SK-N-SH (cell line): ENCODE results near the gene ZNF79. TPM values are rescaled to one million over a fixed set of nuclear protein-coding genes. Genes with fewer than 3 reads are reported as not detected.
A peak's percentile ranks its signal among the peaks of the same experiment; 100 is the strongest.

Experiments
- CTCF ChIA-PET: fragments of 300-600, 350-600 bp; formaldehyde crosslinking; extraction: SDS; loops from one replicate; lab custom pipeline; 2021; lab: Yijun Ruan, JAX
- POLR2A ChIA-PET: fragments of 350-600 bp; sonication (Branson Sonifier 250); formaldehyde crosslinking; extraction: SDS; loops from one replicate; lab custom pipeline; 2020; ENCODE audit warnings: antibody characterized with exemption, inconsistent platforms; lab: Yijun Ruan, JAX
- DNase-seq: peaks from one replicate; pipeline ENCODE4 v3.0.0; 2012
- H2AFZ ChIP-seq: fragments of 200-600 bp; sonication (generic); 2 replicates; pipeline ENCODE4 v1.8.1; 2016; ENCODE audit warnings: antibody characterized with exemption, mild to moderate bottlenecking, low read depth
- H3F3A ChIP-seq: fragments of 200-600 bp; sonication (generic); replicated peaks from 2 replicates; pipeline ENCODE3; 2016; ENCODE audit warnings: antibody characterized with exemption, mild to moderate bottlenecking; ENCODE audit not compliant: insufficient read depth
- H3K27ac ChIP-seq, 2 experiments: fragments of 200-500 bp in 1 of 2; fragments of 200-600 bp in 1 of 2; sonication (Bioruptor generic) in 1 of 2; sonication (generic), shearing (Covaris generic) in 1 of 2; 2 replicates each; pipeline versions ENCODE4 v1.5.1 to v1.6.1; 2014 to 2016; ENCODE audit warnings: low read depth in 2 of 2, inconsistent platforms in 1 of 2, low read length in 1 of 2, mild to moderate bottlenecking in 1 of 2, mixed read lengths in 1 of 2
- H3K27me3 ChIP-seq: fragments of 200-600 bp; sonication (generic), shearing (Covaris generic); 2 replicates; pipeline ENCODE4 v1.6.1; 2016; ENCODE audit warnings: mixed run types; ENCODE audit not compliant: insufficient read depth
- H3K36me3 ChIP-seq, 2 experiments: fragments of 200-500 bp in 1 of 2; fragments of 200-600 bp in 1 of 2; sonication (Bioruptor generic) in 1 of 2; sonication (generic) in 1 of 2; replicated peaks in 1 of 2; 2 replicates each; pipeline versions ENCODE3 to v1.5.1; 2014 to 2016; ENCODE audit warnings: low read length in 1 of 2, mild to moderate bottlenecking in 1 of 2; ENCODE audit not compliant: insufficient read depth in 2 of 2, control insufficient read depth in 1 of 2
- H3K4me1 ChIP-seq, 2 experiments: fragments of 200-500 bp in 1 of 2; fragments of 200-600 bp in 1 of 2; sonication (Bioruptor generic) in 1 of 2; sonication (generic), shearing (Covaris generic) in 1 of 2; 2 replicates each; pipeline versions ENCODE4 v1.5.1 to v1.6.1; 2014 to 2016; ENCODE audit warnings: low read depth in 1 of 2, low read length in 1 of 2, mixed run types in 1 of 2; ENCODE audit not compliant: insufficient read depth in 2 of 2, control insufficient read depth in 1 of 2
- H3K4me2 ChIP-seq: fragments of 200-600 bp; sonication (generic), shearing (Covaris generic); 2 replicates; pipeline ENCODE4 v1.6.1; 2017; ENCODE audit warnings: mixed run types
- H3K4me3 ChIP-seq, 2 experiments: fragments of 200-500 bp in 1 of 2; fragments of 200-600 bp in 1 of 2; sonication (Bioruptor generic) in 1 of 2; sonication (generic), shearing (Covaris generic) in 1 of 2; 2 replicates each; pipeline versions ENCODE4 v1.5.1 to v1.8.1; 2014 to 2016; ENCODE audit warnings: low read depth in 2 of 2, inconsistent platforms in 1 of 2, low read length in 1 of 2, mild to moderate bottlenecking in 1 of 2, mixed read lengths in 1 of 2, moderate library complexity in 1 of 2
- H3K79me2 ChIP-seq: fragments of 200-600 bp; sonication (generic); 2 replicates; pipeline ENCODE4 v1.8.1; 2017; ENCODE audit warnings: mild to moderate bottlenecking; ENCODE audit not compliant: insufficient read depth
- H3K9ac ChIP-seq: fragments of 200-600 bp; sonication (generic); 2 replicates; pipeline ENCODE4 v1.6.1; 2017; ENCODE audit warnings: mixed run types
- H3K9me2 ChIP-seq: fragments of 200-600 bp; sonication (generic); 2 replicates; pipeline ENCODE4 v1.6.1; 2017; ENCODE audit warnings: mixed run types
- H3K9me3 ChIP-seq: fragments of 200-600 bp; sonication (generic); 2 replicates; pipeline ENCODE4 v1.6.1; 2017; ENCODE audit warnings: mixed run types, mild to moderate bottlenecking, moderate library complexity
- H4K20me1 ChIP-seq: fragments of 200-600 bp; sonication (generic); 2 replicates; pipeline ENCODE4 v1.6.1; 2017; ENCODE audit warnings: mild to moderate bottlenecking, mixed run types; ENCODE audit not compliant: insufficient read depth
- CHD2 ChIP-seq: fragments of 150-350 bp; IDR thresholded peaks from 2 replicates; pipeline ENCODE4 v1.6.1; 2018; ENCODE audit warnings: low read length; ENCODE audit not compliant: partially characterized antibody
- ELF1 ChIP-seq: IDR thresholded peaks from 2 replicates; pipeline ENCODE4 v1.4.0; 2012
- EP300 ChIP-seq, 2 experiments: IDR thresholded peaks; 2 replicates each; pipeline versions ENCODE4 v1.4.0 to v1.6.1; 2012; ENCODE audit warnings: borderline replicate concordance in 1 of 2, low read depth in 1 of 2, low read length in 1 of 2
- FOXJ3 ChIP-seq: sonication (generic); formaldehyde crosslinking; IDR thresholded peaks from 2 replicates; pipeline ENCODE4 v1.5.1; 2020; ENCODE audit warnings: mild to moderate bottlenecking, missing genetic modification reagents
- GATA2 ChIP-seq: sonication (generic); formaldehyde crosslinking; IDR thresholded peaks from 2 replicates; pipeline ENCODE4 v1.5.0; 2020; ENCODE audit warnings: mild to moderate bottlenecking, missing genetic modification reagents
- JUND ChIP-seq: IDR thresholded peaks from 2 replicates; pipeline ENCODE4 v1.4.0; 2012
- MEF2A ChIP-seq: IDR thresholded peaks from 2 replicates; pipeline ENCODE4 v1.4.0; 2012; ENCODE audit warnings: low read depth, borderline replicate concordance
- MXI1 ChIP-seq: IDR thresholded peaks from 2 replicates; pipeline ENCODE4 v1.6.1; 2012; ENCODE audit warnings: mild to moderate bottlenecking, low read depth, low read length, improper control_type of control experiment
- NRF1 ChIP-seq: IDR thresholded peaks from 2 replicates; pipeline ENCODE4 v1.6.1; 2012; ENCODE audit warnings: low read depth, mild to moderate bottlenecking, low read length
- POLR2AphosphoS5 ChIP-seq: IDR thresholded peaks from 2 replicates; pipeline ENCODE4 v1.6.1; 2012; ENCODE audit warnings: low read depth, low read length
- RAD21 ChIP-seq: IDR thresholded peaks from 2 replicates; pipeline ENCODE4 v1.6.1; 2012; ENCODE audit warnings: mild to moderate bottlenecking, low read length
- RCOR1 ChIP-seq: fragments of 150-350 bp; IDR thresholded peaks from 2 replicates; pipeline ENCODE4 v1.6.1; 2017; ENCODE audit warnings: antibody characterized with exemption, low read length
- SMC3 ChIP-seq: IDR thresholded peaks from 2 replicates; pipeline ENCODE4 v1.6.1; 2012; ENCODE audit warnings: low read depth, low read length, improper control_type of control experiment
- TCF12 ChIP-seq: IDR thresholded peaks from 2 replicates; pipeline ENCODE4 v1.4.0; 2012
- YY1 ChIP-seq: IDR thresholded peaks from 2 replicates; pipeline ENCODE4 v1.4.0; 2012; ENCODE audit warnings: low read depth, mild to moderate bottlenecking
- WGBS: methylation state at CpG from one replicate; pipeline ENCODE4 v1.1.6; 2017; ENCODE audit warnings: low lambda C conversion rate; 5-methylcytosine and 5-hydroxymethylcytosine counted together
- polyA plus RNA-seq, 3 experiments: library from polyadenylated mRNA; depleted of rRNA; stranded (reverse); fragments of >200 nt; gene quantifications; 2 replicates each; pipeline ENCODE4 v1.2.3, GENCODE V29; 2012
- TF ChIP-seq, protein P1 (sequence below): IDR thresholded peaks from 2 replicates; pipeline ENCODE4 v1.4.0; 2012; ENCODE audit warnings: low read depth, borderline replicate concordance
- TF ChIP-seq, protein P2 (sequence below): fragments of 150-350 bp; IDR thresholded peaks from 2 replicates; pipeline ENCODE4 v1.6.1; 2016; ENCODE audit warnings: mild to moderate bottlenecking, low read depth, low read length
- TF ChIP-seq, protein P3 (sequence below): IDR thresholded peaks from 2 replicates; pipeline ENCODE4; 2012
- TF ChIP-seq, protein P4 (sequence below): IDR thresholded peaks from 2 replicates; pipeline ENCODE4 v1.4.0; 2012; ENCODE audit warnings: low read depth, borderline replicate concordance
- TF ChIP-seq, protein P5 (sequence below): IDR thresholded peaks from 2 replicates; pipeline ENCODE4 v1.4.0; 2012; ENCODE audit warnings: low read depth

The ZNF79 gene
- polyA plus RNA-seq, 1 of the 3 experiments (the other 2 are of a cell fraction): 4.6 TPM

DNA sequence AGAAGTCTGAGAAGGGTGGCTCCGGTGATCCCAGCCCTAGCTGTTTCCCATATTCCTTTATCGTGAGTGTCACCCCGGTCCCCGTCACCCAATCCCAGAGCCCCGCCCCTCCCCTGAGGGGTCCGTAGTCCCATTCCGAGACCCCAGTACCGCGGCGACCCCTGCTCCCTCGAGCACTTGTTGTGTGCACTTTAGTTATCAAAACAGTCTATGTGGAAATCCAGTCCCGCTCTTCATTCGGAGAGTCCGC, 27.4 kb downstream of the ZNF79 start:
- POLR2A ChIA-PET: interaction anchor here (0.5 to 3.2 kb wide), 6 partner anchors 9 to 133 kb away, joined by 3 to 12 read pairs (median 4); partner anchors contain the start of gene SLC2A8
- H3K4me3 ChIP-seq: peak overlapping the region; percentile 92 to 99
- peaks cover 45% of the 10 kb centered on the region for H4K20me1 ChIP-seq
- H2AFZ ChIP-seq: peak overlapping the region; percentile 90
- peaks cover 66% of the 10 kb centered on the region for H3K79me2 ChIP-seq
- no peaks in the 10 kb centered on the region for H3K9me2 ChIP-seq
- H3K9me3 ChIP-seq: no peaks in the 10 kb centered on the region
- H3K27me3 ChIP-seq: no peaks in the 10 kb centered on the region
- peaks cover 48% of the 10 kb centered on the region for H3F3A ChIP-seq
- H3K27ac ChIP-seq: peak overlapping the region; percentile 77 to 95
- DNase-seq: no peak
- H3K4me2 ChIP-seq: peak overlapping the region; percentile 95
- CTCF ChIA-PET: interaction anchor here (1.9 kb wide), 1 partner anchor 12 kb away, joined by 5 read pairs; no protein-coding TSS in a partner anchor
- H3K9ac ChIP-seq: peak overlapping the region; percentile 95
- peaks cover 5 to 40% of the 10 kb centered on the region in 2 experiments; a peak in 3 of 4 replicates for H3K4me1 ChIP-seq
- H3K36me3 ChIP-seq: peaks cover 31 to 55% of the 10 kb centered on the region in 2 experiments
- TF ChIP-seq, protein P1, sequence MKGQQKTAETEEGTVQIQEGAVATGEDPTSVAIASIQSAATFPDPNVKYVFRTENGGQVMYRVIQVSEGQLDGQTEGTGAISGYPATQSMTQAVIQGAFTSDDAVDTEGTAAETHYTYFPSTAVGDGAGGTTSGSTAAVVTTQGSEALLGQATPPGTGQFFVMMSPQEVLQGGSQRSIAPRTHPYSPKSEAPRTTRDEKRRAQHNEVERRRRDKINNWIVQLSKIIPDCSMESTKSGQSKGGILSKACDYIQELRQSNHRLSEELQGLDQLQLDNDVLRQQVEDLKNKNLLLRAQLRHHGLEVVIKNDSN: no peak
- no peak for TF ChIP-seq MXI1
- TF ChIP-seq YY1: no peak
- WGBS: 0% methylated on average over 8 of the region's 14 CpGs

DNA sequence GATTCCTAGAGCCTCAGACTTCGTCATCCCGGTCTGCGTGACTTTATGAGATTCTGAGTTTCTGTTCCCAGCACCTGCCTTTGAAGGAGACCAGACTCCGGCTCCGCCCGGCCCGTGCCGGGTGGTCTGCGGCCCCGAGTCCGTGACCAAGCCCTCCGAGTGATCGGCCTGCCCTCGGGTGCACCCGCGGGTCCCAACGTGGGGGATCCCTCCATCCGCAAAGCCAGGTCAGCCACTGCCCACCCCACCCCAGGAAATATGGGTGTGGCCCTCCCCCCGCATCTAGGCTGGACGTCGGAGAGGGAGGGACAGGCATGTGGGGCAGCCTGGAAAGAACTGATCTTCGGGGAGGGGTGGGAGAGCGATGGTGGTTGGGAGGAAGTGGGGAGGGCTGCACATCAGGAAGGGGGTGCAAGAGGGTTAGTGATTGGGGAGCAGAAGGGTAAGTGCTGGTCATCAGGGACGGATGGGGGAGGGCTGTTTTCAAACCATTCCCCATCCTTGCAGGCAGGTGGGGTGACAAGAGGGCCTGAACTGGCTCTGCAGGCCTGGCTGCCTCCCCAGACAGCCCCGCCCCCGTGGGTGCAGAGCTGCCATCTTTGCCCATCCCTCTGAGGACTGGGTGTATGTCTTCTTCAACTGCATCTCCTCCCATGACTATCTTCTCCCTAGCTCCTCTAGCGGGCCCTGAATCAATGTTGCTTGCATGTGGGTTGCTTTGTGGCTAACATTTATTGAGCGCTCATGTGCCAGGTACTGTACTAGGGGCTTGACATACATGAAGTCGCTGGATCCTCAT, 27.9 kb downstream of the ZNF79 start:
- H4K20me1 ChIP-seq: peaks cover 39% of the 10 kb centered on the region
- peaks cover 43% of the 10 kb centered on the region for H3F3A ChIP-seq
- ChIA-PET CTCF (interaction anchor here (1.0 to 1.9 kb wide), 2 partner anchors 8 to 11 kb away, joined by 3 to 5 read pairs; no protein-coding TSS in a partner anchor), POLR2A (interaction anchor here (0.5 to 3.2 kb wide), 6 partner anchors 9 to 133 kb away, joined by 3 to 12 read pairs (median 4); partner anchors contain the start of gene SLC2A8)
- H3K4me1 ChIP-seq: peaks cover 5 to 40% of the 10 kb centered on the region in 2 experiments; a peak in 3 of 4 replicates
- H3K9ac ChIP-seq: peak overlapping the region; percentile 95
- H3K27me3 ChIP-seq: no peaks in the 10 kb centered on the region
- peak overlapping the region; percentile 95 for H3K4me2 ChIP-seq
- peak overlapping the region; percentile 92 to 99 for H3K4me3 ChIP-seq
- DNase-seq: peak; percentile 81
- H3K36me3 ChIP-seq: peaks cover 26 to 51% of the 10 kb centered on the region in 2 experiments
- no peaks in the 10 kb centered on the region for H3K9me2 ChIP-seq
- H3K27ac ChIP-seq: peak overlapping the region; percentile 77 to 95
- H2AFZ ChIP-seq: peak overlapping the region; percentile 90
- peaks cover 63% of the 10 kb centered on the region for H3K79me2 ChIP-seq
- no peaks in the 10 kb centered on the region for H3K9me3 ChIP-seq
- 4% methylated on average over 25 of the region's 29 CpGs for WGBS
- TF ChIP-seq JUND (no peak), TCF12 (no peak), NRF1 (no peak), RCOR1 (no peak), ELF1 (no peak), POLR2AphosphoS5 (0 out of 2 replicates have a peak, but pooled peaks have one; percentile 12), EP300 (IDR thresholded peaks at IDR 0.05; ENCODE audit: borderline replicate concordance in 1 of 2, low read depth in 1 of 2, low read length in 1 of 2) (no peak), MXI1 (no peak; the same call in 1 of the 2 replicates), SMC3 (no peak), GATA2 (CRISPR knock-in tag) (no peak), RAD21 (no peak), CHD2 (peak; percentile 57), FOXJ3 (CRISPR knock-in tag) (no peak), MEF2A (no peak), YY1 (peak; percentile 77)
- TF ChIP-seq, protein P2, sequence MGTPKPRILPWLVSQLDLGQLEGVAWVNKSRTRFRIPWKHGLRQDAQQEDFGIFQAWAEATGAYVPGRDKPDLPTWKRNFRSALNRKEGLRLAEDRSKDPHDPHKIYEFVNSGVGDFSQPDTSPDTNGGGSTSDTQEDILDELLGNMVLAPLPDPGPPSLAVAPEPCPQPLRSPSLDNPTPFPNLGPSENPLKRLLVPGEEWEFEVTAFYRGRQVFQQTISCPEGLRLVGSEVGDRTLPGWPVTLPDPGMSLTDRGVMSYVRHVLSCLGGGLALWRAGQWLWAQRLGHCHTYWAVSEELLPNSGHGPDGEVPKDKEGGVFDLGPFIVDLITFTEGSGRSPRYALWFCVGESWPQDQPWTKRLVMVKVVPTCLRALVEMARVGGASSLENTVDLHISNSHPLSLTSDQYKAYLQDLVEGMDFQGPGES: no peak
- TF ChIP-seq, protein P3, sequence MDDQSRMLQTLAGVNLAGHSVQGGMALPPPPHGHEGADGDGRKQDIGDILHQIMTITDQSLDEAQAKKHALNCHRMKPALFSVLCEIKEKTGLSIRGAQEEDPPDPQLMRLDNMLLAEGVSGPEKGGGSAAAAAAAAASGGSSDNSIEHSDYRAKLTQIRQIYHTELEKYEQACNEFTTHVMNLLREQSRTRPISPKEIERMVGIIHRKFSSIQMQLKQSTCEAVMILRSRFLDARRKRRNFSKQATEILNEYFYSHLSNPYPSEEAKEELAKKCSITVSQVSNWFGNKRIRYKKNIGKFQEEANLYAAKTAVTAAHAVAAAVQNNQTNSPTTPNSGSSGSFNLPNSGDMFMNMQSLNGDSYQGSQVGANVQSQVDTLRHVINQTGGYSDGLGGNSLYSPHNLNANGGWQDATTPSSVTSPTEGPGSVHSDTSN: no peak
- TF ChIP-seq, protein P4, sequence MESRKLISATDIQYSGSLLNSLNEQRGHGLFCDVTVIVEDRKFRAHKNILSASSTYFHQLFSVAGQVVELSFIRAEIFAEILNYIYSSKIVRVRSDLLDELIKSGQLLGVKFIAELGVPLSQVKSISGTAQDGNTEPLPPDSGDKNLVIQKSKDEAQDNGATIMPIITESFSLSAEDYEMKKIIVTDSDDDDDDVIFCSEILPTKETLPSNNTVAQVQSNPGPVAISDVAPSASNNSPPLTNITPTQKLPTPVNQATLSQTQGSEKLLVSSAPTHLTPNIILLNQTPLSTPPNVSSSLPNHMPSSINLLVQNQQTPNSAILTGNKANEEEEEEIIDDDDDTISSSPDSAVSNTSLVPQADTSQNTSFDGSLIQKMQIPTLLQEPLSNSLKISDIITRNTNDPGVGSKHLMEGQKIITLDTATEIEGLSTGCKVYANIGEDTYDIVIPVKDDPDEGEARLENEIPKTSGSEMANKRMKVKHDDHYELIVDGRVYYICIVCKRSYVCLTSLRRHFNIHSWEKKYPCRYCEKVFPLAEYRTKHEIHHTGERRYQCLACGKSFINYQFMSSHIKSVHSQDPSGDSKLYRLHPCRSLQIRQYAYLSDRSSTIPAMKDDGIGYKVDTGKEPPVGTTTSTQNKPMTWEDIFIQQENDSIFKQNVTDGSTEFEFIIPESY: no peak; the same call in 1 of the 2 replicates
- TF ChIP-seq, protein P5, sequence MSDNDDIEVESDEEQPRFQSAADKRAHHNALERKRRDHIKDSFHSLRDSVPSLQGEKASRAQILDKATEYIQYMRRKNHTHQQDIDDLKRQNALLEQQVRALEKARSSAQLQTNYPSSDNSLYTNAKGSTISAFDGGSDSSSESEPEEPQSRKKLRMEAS: 0 out of 2 replicates have a peak, but pooled peaks have one; percentile 62
- TF ChIP-seq, protein P1: no peak
